Daoy (cell line): ENCODE results near the gene SMURF2. TPM values are rescaled to one million over a fixed set of nuclear protein-coding genes. Genes with fewer than 3 reads are reported as not detected.
"Not testable (repeated sequence)": the region's sequence is repeated elsewhere in the genome, so short reads cannot be mapped to it uniquely, and the experiment has no call there.

Experiments used
- DNase-seq: peaks from one replicate; pipeline ENCODE4 v3.0.0-alpha.2; 2015; ENCODE audit warnings: low read depth
- total RNA-seq: library from RNA; depleted of rRNA; stranded (reverse); fragments of >200 nt; shearing (Covaris generic); gene quantifications from 2 replicates; pipeline ENCODE4 v1.2.3, GENCODE V29; 2014

The SMURF2 gene
- total RNA-seq, 1 experiment from 2014 or later = 80.7 TPM

GRCh38 chr17:64632194-64632593 is 29.9 kb downstream of the SMURF2 start:
- DNase-seq = no peak

GRCh38 chr17:64630309-64631223 is 31.5 kb downstream of the SMURF2 start:
- DNase-seq = no peak

- no peak for DNase-seq
These were observed 33.5 kb downstream of the SMURF2 start for GRCh38 chr17:64628641-64629040.

GRCh38 chr17:64627797-64628196 is 34.3 kb downstream of the SMURF2 start:
- no peak for DNase-seq

GRCh38 chr17:64626827-64627226 is 35.3 kb downstream of the SMURF2 start:
- DNase-seq = no peak

GRCh38 chr17:64625541-64625940 is 36.6 kb downstream of the SMURF2 start:
- DNase-seq = no peak

GRCh38 chr17:64622931-64623654 is 39.0 kb downstream of the SMURF2 start:
- peak; percentile 70 for DNase-seq

- no peak for DNase-seq
These were observed 40.3 kb downstream of the SMURF2 start for GRCh38 chr17:64621772-64622171.

- no peak for DNase-seq
These were observed 43.3 kb downstream of the SMURF2 start for GRCh38 chr17:64618848-64619247.

GRCh38 chr17:64617125-64617780 is 44.9 kb downstream of the SMURF2 start:
- no peak for DNase-seq

GRCh38 chr17:64615028-64615677 is 47.0 kb downstream of the SMURF2 start:
- DNase-seq = peak; percentile 14

GRCh38 chr17:64614266-64615027 is 47.7 kb downstream of the SMURF2 start:
- DNase-seq = no peak

- no peak for DNase-seq
These were observed 50.7 kb downstream of the SMURF2 start for GRCh38 chr17:64611369-64611768.

GRCh38 chr17:64610244-64610643 is 51.9 kb downstream of the SMURF2 start:
- DNase-seq = not testable (repeated sequence)

GRCh38 chr17:64608571-64608981 is 53.5 kb downstream of the SMURF2 start:
- peak; percentile 15 for DNase-seq

- no peak for DNase-seq
These were observed 54.1 kb downstream of the SMURF2 start for GRCh38 chr17:64607862-64608565.

- not testable (repeated sequence) for DNase-seq
These were observed 57.6 kb downstream of the SMURF2 start for GRCh38 chr17:64604532-64604931.

- no peak for DNase-seq
These were observed 58.1 kb downstream of the SMURF2 start for GRCh38 chr17:64603987-64604386.

- no peak for DNase-seq
These were observed 62.3 kb downstream of the SMURF2 start for GRCh38 chr17:64599827-64600226.

GRCh38 chr17:64599187-64599676 is 62.9 kb downstream of the SMURF2 start:
- DNase-seq = no peak
